ENCODE data around the gene RPL36A. TPM values are rescaled to one million over a fixed set of nuclear protein-coding genes. Genes with fewer than 3 reads are reported as not detected.

RPL36A gene
- total and polyA plus RNA-seq, 4 donors = 123 to 519 (median 379) TPM

DNA sequence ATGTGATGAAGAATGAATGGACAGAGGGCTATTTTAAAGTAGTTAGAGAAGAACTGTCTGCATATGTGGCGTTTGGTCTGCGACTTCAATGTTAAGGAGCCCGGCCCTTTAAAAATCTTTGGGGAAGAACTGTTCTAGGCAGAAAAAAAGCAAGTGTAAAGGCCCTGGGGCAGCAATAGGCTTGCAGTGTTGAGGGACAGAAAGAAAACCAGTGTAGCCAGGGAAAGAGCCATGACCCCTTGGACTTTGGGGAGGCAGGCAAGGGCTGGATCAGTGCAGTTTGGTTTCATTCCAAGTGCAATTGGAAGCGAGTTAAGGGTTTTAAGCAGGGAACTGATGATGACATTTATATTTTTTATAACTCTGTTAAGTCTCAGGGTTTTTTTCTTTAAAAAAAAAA is 9.0 kb downstream of the RPL36A start (continued):
- TF ChIP-seq, protein P1, sequence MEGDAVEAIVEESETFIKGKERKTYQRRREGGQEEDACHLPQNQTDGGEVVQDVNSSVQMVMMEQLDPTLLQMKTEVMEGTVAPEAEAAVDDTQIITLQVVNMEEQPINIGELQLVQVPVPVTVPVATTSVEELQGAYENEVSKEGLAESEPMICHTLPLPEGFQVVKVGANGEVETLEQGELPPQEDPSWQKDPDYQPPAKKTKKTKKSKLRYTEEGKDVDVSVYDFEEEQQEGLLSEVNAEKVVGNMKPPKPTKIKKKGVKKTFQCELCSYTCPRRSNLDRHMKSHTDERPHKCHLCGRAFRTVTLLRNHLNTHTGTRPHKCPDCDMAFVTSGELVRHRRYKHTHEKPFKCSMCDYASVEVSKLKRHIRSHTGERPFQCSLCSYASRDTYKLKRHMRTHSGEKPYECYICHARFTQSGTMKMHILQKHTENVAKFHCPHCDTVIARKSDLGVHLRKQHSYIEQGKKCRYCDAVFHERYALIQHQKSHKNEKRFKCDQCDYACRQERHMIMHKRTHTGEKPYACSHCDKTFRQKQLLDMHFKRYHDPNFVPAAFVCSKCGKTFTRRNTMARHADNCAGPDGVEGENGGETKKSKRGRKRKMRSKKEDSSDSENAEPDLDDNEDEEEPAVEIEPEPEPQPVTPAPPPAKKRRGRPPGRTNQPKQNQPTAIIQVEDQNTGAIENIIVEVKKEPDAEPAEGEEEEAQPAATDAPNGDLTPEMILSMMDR (IDR thresholded peaks at IDR 0.05; ENCODE audit: low read depth, low read length, missing input control) = no peak
- TF ChIP-seq HNF4A (conservative IDR thresholded peaks at IDR 0.05) (no peak), FOXA1 (IDR thresholded peaks at IDR 0.05) (no peak)
- TF ChIP-seq, protein P2, sequence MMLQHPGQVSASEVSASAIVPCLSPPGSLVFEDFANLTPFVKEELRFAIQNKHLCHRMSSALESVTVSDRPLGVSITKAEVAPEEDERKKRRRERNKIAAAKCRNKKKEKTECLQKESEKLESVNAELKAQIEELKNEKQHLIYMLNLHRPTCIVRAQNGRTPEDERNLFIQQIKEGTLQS (IDR thresholded peaks at IDR 0.05) = no peak
- TF ChIP-seq, protein P3, sequence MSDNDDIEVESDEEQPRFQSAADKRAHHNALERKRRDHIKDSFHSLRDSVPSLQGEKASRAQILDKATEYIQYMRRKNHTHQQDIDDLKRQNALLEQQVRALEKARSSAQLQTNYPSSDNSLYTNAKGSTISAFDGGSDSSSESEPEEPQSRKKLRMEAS (IDR thresholded peaks at IDR 0.05) = no peak

DNA sequence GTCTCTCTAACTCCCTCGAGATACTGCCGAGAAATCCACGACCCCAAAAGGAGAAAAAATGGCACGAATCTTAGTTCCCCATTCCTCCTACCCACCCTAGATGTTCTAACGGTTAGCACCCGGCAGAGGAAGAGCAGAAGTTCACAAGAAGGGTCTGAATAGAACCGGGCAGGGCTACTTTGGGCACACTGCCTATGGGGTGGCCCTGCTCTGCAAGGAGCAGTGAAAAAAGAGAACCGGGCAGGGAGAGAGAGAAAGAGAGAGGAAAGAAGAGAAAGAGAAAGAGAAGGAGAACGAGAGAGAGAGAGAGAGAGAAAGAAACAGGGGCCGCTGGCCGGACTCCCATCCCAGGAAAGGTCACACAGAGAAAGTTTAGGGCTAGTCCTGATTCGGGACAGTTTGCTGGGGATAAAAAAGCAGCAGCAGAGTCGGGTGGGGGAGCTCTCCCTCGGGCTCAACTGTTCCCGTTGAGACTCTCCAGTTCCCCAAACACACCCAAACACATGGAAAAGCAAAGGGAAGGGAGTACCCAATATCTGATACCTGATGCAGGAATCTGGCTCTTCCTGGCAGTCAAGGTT is 16.4 kb downstream of the RPL36A start:
- no peak for DNase-seq (ENCODE audit: low spot score)
- H3K27me3 ChIP-seq (ENCODE audit: control insufficient read depth in 4 of 4, insufficient read depth in 4 of 4, low read length in 3 of 4) = no peaks in the 10 kb centered on the region
- H3K9me3 ChIP-seq (ENCODE audit: control insufficient read depth in 4 of 4, low read length in 3 of 4) = no peaks in the 10 kb centered on the region
- peak overlapping the region; percentile 53 to 82 for H3K9ac ChIP-seq (ENCODE audit: low read depth in 1 of 2, low read length in 2 of 2)
- H3K4me1 ChIP-seq (ENCODE audit: control insufficient read depth in 4 of 4, insufficient read depth in 4 of 4, low read length in 3 of 4) = peaks cover 1 to 21% (median 9%) of the 10 kb centered on the region in 4 donors
- TF ChIP-seq GABPA (IDR thresholded peaks at IDR 0.05 in 1 of 2, conservative IDR thresholded peaks at IDR 0.05 in 1 of 2) (no peak), NR2F2 (IDR thresholded peaks at IDR 0.05) (no peak), SP1 (IDR thresholded peaks at IDR 0.05) (no peak), FOXA1 (IDR thresholded peaks at IDR 0.05) (no peak), RXRA (IDR thresholded peaks at IDR 0.05) (no peak), TAF1 (conservative IDR thresholded peaks at IDR 0.05) (no peak), HNF4G (IDR thresholded peaks at IDR 0.05) (no peak), FOXA2 (IDR thresholded peaks at IDR 0.05) (no peak)
- TF ChIP-seq, protein P3 (IDR thresholded peaks at IDR 0.05) = no peak
- TF ChIP-seq, protein P2 (IDR thresholded peaks at IDR 0.05) = no peak
- TF ChIP-seq, protein P4, sequence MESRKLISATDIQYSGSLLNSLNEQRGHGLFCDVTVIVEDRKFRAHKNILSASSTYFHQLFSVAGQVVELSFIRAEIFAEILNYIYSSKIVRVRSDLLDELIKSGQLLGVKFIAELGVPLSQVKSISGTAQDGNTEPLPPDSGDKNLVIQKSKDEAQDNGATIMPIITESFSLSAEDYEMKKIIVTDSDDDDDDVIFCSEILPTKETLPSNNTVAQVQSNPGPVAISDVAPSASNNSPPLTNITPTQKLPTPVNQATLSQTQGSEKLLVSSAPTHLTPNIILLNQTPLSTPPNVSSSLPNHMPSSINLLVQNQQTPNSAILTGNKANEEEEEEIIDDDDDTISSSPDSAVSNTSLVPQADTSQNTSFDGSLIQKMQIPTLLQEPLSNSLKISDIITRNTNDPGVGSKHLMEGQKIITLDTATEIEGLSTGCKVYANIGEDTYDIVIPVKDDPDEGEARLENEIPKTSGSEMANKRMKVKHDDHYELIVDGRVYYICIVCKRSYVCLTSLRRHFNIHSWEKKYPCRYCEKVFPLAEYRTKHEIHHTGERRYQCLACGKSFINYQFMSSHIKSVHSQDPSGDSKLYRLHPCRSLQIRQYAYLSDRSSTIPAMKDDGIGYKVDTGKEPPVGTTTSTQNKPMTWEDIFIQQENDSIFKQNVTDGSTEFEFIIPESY (IDR thresholded peaks at IDR 0.05) = no peak
- H3K27ac ChIP-seq (ENCODE audit: low read depth in 1 of 2, low read length in 2 of 2) = peak overlapping the region; percentile 59 to 82
- H3K4me3 ChIP-seq (ENCODE audit: low read depth in 1 of 3, low read length in 3 of 3) = peak overlapping the region; percentile 24 to 85 (median 61)
- peaks cover 0 to 4% (median 2%) of the 10 kb centered on the region in 4 donors for H3K36me3 ChIP-seq (ENCODE audit: control insufficient read depth in 4 of 4, insufficient read depth in 3 of 4, low read depth in 1 of 4, low read length in 3 of 4)
- under 1% methylated on average over 15 of the region's 15 CpGs for WGBS

DNA sequence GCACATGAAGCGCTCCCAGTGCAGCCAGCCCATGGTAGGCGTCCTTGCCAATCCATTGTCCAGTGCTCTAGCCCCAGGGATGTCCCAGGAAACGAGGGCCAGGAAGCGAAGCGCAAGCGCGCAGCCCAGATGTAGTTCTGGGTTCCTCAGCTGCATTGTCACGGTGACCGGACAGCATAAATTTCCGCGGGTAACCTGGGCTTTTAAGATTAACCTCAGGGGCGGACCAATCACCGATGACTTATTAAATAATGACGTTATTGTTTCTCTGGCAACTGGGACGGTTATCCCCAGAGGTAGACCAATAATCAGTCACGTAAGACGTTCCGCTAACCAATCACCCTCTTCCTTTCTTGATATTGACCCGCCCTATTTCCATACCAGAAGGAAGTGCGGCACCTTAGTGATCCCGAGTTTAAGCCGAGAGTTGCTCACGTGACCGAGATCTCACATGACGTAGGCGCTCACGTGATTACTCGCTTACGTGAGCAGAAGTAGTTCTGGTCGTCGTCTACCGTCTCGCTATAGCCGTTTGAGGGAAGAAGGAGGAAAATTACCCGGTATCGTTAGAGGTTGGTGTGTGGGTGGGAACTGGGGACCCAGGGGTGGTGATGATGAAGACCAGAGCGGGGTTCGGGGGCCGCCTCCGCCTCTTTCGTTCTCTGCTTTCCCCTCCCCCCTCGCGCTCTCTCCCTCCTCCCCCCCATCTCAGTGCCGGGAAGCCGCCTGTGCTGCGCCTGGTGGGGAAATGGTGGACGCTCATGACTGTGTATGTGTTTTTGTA is 17.1 kb downstream of the RPL36A start, which contains the start of the genes GLA and HNRNPH2:
GLA (minus strand) TSS at position 178 of the 784 bp plus-strand sequence; CDS start at position 156, 22 bp downstream.
HNRNPH2 (plus strand) TSS at position 475 of the 784 bp plus-strand sequence. CDS start 3,767 bp downstream, outside the sequence.
- under 1% methylated on average over 46 of the region's 47 CpGs for WGBS
- Histone ChIP-seq H3K9ac (ENCODE audit: low read depth in 1 of 2, low read length in 2 of 2) (peak within 1 kb of the TSS; percentile 84 to 92), H3K4me1 (ENCODE audit: control insufficient read depth in 4 of 4, insufficient read depth in 4 of 4, low read length in 3 of 4) (peaks cover 1 to 21% (median 9%) of the 10 kb centered on the region in 4 donors)
- TF ChIP-seq, protein P4 (IDR thresholded peaks at IDR 0.05) = peak; percentile 93
- TF ChIP-seq YY1 (IDR thresholded peaks at IDR 0.05) (peak; percentile 66), JUND (IDR thresholded peaks at IDR 0.05) (peak; percentile 42 to 47), EGR1 (IDR thresholded peaks at IDR 0.05; ENCODE audit: low read depth in 2 of 2) (peak in 1 of 2 donors; percentile 18), RXRA (IDR thresholded peaks at IDR 0.05) (peak; percentile 24 to 45), GABPA (IDR thresholded peaks at IDR 0.05 in 1 of 2, conservative IDR thresholded peaks at IDR 0.05 in 1 of 2) (peak; percentile 20 to 79)
- TF ChIP-seq, protein P5, sequence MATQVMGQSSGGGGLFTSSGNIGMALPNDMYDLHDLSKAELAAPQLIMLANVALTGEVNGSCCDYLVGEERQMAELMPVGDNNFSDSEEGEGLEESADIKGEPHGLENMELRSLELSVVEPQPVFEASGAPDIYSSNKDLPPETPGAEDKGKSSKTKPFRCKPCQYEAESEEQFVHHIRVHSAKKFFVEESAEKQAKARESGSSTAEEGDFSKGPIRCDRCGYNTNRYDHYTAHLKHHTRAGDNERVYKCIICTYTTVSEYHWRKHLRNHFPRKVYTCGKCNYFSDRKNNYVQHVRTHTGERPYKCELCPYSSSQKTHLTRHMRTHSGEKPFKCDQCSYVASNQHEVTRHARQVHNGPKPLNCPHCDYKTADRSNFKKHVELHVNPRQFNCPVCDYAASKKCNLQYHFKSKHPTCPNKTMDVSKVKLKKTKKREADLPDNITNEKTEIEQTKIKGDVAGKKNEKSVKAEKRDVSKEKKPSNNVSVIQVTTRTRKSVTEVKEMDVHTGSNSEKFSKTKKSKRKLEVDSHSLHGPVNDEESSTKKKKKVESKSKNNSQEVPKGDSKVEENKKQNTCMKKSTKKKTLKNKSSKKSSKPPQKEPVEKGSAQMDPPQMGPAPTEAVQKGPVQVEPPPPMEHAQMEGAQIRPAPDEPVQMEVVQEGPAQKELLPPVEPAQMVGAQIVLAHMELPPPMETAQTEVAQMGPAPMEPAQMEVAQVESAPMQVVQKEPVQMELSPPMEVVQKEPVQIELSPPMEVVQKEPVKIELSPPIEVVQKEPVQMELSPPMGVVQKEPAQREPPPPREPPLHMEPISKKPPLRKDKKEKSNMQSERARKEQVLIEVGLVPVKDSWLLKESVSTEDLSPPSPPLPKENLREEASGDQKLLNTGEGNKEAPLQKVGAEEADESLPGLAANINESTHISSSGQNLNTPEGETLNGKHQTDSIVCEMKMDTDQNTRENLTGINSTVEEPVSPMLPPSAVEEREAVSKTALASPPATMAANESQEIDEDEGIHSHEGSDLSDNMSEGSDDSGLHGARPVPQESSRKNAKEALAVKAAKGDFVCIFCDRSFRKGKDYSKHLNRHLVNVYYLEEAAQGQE (IDR thresholded peaks at IDR 0.05) = peak; percentile 84

More for the DNA sequence above, 17.1 kb downstream of the RPL36A start, which contains the start of the genes GLA and HNRNPH2:
- peak; percentile 87 for DNase-seq (ENCODE audit: low spot score)
- peak within 1 kb of the TSS; percentile 95 to 96 for H3K27ac ChIP-seq (ENCODE audit: low read depth in 1 of 2, low read length in 2 of 2)
- peak within 1 kb of the TSS; percentile 69 to 85 (median 73) for H3K4me3 ChIP-seq (ENCODE audit: low read depth in 1 of 3, low read length in 3 of 3)
- H3K9me3 ChIP-seq (ENCODE audit: control insufficient read depth in 4 of 4, low read length in 3 of 4) = no peaks in the 10 kb centered on the region
- H3K27me3 ChIP-seq (ENCODE audit: control insufficient read depth in 4 of 4, insufficient read depth in 4 of 4, low read length in 3 of 4) = no peaks in the 10 kb centered on the region
- peaks cover under 1 to 9% (median 5%) of the 10 kb centered on the region in 4 donors for H3K36me3 ChIP-seq (ENCODE audit: control insufficient read depth in 4 of 4, insufficient read depth in 3 of 4, low read depth in 1 of 4, low read length in 3 of 4)

Data from liver (tissue), 9 donors.